PC-3 (cell line): ENCODE results near the gene PAX4. TPM values are rescaled to one million over a fixed set of nuclear protein-coding genes. Genes with fewer than 3 reads are reported as not detected.

Source experiments
- ATAC-seq: fragments of 200-7000 bp; cut with Tn5 transposase; 2 replicates; pipeline ENCODE4 v1.9.1; 2020; ENCODE audit warnings: mild to moderate bottlenecking, moderate library complexity
- BruUV-seq: library from RNA; stranded (reverse); fragments of 400-500 nt; replicated peaks from 2 replicates; lab custom pipeline; 2021; lab: Mats Ljungman, UMichigan
- CTCF ChIA-PET: fragments of 300-600 bp; sonication (Branson Sonifier 250); formaldehyde crosslinking; loops from one replicate; lab custom pipeline; 2022; ENCODE audit warnings: antibody characterized with exemption; lab: Charles Lee
- POLR2A ChIA-PET: fragments of 300-600 bp; sonication (Branson Sonifier 250); formaldehyde crosslinking; loops from one replicate; lab custom pipeline; 2022; ENCODE audit warnings: antibody characterized with exemption; ENCODE audit not compliant: unreplicated experiment; lab: Charles Lee
- DNase-seq: peaks from one replicate; pipeline ENCODE4 v3.0.0-alpha.2; 2015
- H2AFZ ChIP-seq: fragments of 300-600 bp; sonication (generic); 2 replicates; pipeline ENCODE4 v1.6.0; 2016; ENCODE audit warnings: antibody characterized with exemption, low read length
- H3F3A ChIP-seq: fragments of 300-600 bp; sonication (generic); one replicate; pipeline ENCODE4 v1.6.0; 2017; ENCODE audit warnings: antibody characterized with exemption, low read length, control low read depth, mild to moderate bottlenecking; ENCODE audit not compliant: unreplicated experiment
- H3K27ac ChIP-seq: fragments of 300-600 bp; sonication (generic); 2 replicates; pipeline ENCODE4 v1.5.1; 2016; ENCODE audit warnings: mild to moderate bottlenecking, low read length
- H3K27me3 ChIP-seq: fragments of 300-600 bp; sonication (generic); 2 replicates; pipeline ENCODE4 v1.6.1; 2016; ENCODE audit warnings: low read length, mixed read lengths
- H3K36me3 ChIP-seq: fragments of 300-600 bp; sonication (generic); 2 replicates; pipeline ENCODE4 v1.6.1; 2016; ENCODE audit warnings: low read depth, mixed run types, low read length, mixed read lengths
- H3K4me1 ChIP-seq: fragments of 300-600 bp; sonication (generic); 2 replicates; pipeline ENCODE4 v1.5.1; 2016; ENCODE audit warnings: low read length; ENCODE audit not compliant: insufficient read depth
- H3K4me2 ChIP-seq: fragments of 300-600 bp; sonication (generic); 2 replicates; pipeline ENCODE4 v1.6.0; 2016; ENCODE audit warnings: low read length
- H3K4me3 ChIP-seq: fragments of 300-600 bp; sonication (generic); 2 replicates; pipeline ENCODE4 v1.5.1; 2016; ENCODE audit warnings: mild to moderate bottlenecking, low read length, mixed read lengths
- H3K79me2 ChIP-seq: fragments of 300-600 bp; sonication (generic); 2 replicates; pipeline ENCODE4 v1.6.1; 2017; ENCODE audit warnings: low read length, mixed read lengths
- H3K9ac ChIP-seq: fragments of 300-600 bp; sonication (generic); 2 replicates; pipeline ENCODE4 v1.6.0; 2016; ENCODE audit warnings: mild to moderate bottlenecking, low read length
- H3K9me2 ChIP-seq: fragments of 300-600 bp; sonication (generic); replicated peaks from 2 replicates; pipeline ENCODE4 v1.6.1; 2016; ENCODE audit warnings: mixed run types, low read length, mixed read lengths
- H3K9me3 ChIP-seq: fragments of 300-600 bp; sonication (generic); 2 replicates; pipeline ENCODE4 v1.6.1; 2016; ENCODE audit warnings: low read length, mixed read lengths
- H4K20me1 ChIP-seq: fragments of 300-600 bp; sonication (generic); 2 replicates; pipeline ENCODE4 v1.6.1; 2016; ENCODE audit warnings: low read length, mixed read lengths
- CTCF ChIP-seq: fragments of 300-600 bp; sonication (generic); conservative IDR thresholded peaks from 2 replicates; pipeline ENCODE4 v1.5.1; 2017; ENCODE audit warnings: antibody characterized with exemption, low read depth, mild to moderate bottlenecking, low read length
- EZH2 ChIP-seq: fragments of 300-600 bp; sonication (generic); IDR thresholded peaks from one replicate; pipeline ENCODE4 v1.6.1; 2017; ENCODE audit warnings: antibody characterized with exemption, mild to moderate bottlenecking, low read length; ENCODE audit not compliant: unreplicated experiment
- EZH2phosphoT487 ChIP-seq: fragments of 300-600 bp; sonication (generic); IDR thresholded peaks from 2 replicates; pipeline ENCODE4 v1.6.1; 2018; ENCODE audit warnings: mild to moderate bottlenecking, antibody characterized with exemption, low read length, borderline replicate concordance
- intact Hi-C: fragments of 100-400 bp; cut with micrococcal nuclease; formaldehyde crosslinking; loops from 2 replicates; pipeline ENCODE4 v1.9.0; 2023
- total RNA-seq: library from RNA; depleted of rRNA; stranded (reverse); fragments of >200 nt; gene quantifications from 2 replicates; pipeline ENCODE4 v1.2.3, GENCODE V29; 2014

The PAX4 gene
- total RNA-seq, 1 experiment from 2014 or later, result not detected

GRCh38 chr7:127666602-127667001 is 48.7 kb upstream of the PAX4 start:
- Histone ChIP-seq H3K4me2 (peak overlapping the region; percentile 78), H3K9me3 (no peaks in the 10 kb centered on the region), H3K9me2 (no peaks in the 10 kb centered on the region), H3F3A (peaks cover 13% of the 10 kb centered on the region), H3K36me3 (peaks cover 9% of the 10 kb centered on the region; the same call in 1 of the 2 replicates), H3K27me3 (no peaks in the 10 kb centered on the region), H3K4me3 (peak overlapping the region; percentile 53), H3K4me1 (peaks cover 39% of the 10 kb centered on the region), H3K9ac (peak overlapping the region; percentile 36), H3K79me2 (peaks cover 93% of the 10 kb centered on the region), H2AFZ (no peak overlapping the region), H4K20me1 (peaks cover 14% of the 10 kb centered on the region), H3K27ac (peak overlapping the region; percentile 88)
- CTCF ChIA-PET, result interaction anchor here (1.2 kb wide), 1 partner anchor 40 kb away, joined by 10 read pairs; no protein-coding TSS in a partner anchor
- intact Hi-C loops, result loop anchor here (5.0 kb wide), 1 partner anchor 79 kb away; the partner anchor contains the start of genes ARF5 and GCC1
- DNase-seq (peak; percentile 41), ATAC-seq (peak; percentile 64)
- POLR2A ChIA-PET, result interaction anchor here (0.6 to 0.7 kb wide), 2 partner anchors 81 to 449 kb away, joined by 4 to 5 read pairs; partner anchors contain the start of gene GCC1
- no peak for TF ChIP-seq EZH2
- no peak for TF ChIP-seq EZH2phosphoT487
- no peak for TF ChIP-seq CTCF
- BruUV-seq, result no TSS peak

GRCh38 chr7:127665922-127666321 is 48.0 kb upstream of the PAX4 start:
- H3K27me3 ChIP-seq, result no peaks in the 10 kb centered on the region
- no TSS peak for BruUV-seq
- intact Hi-C loops, result loop anchor here (5.0 kb wide), 1 partner anchor 79 kb away; the partner anchor contains the start of genes ARF5 and GCC1
- H3K79me2 ChIP-seq, result peaks cover 93% of the 10 kb centered on the region
- H3K27ac ChIP-seq, result peak overlapping the region; percentile 88
- ATAC-seq, result peak; percentile 1
- H4K20me1 ChIP-seq, result peaks cover 14% of the 10 kb centered on the region
- no peak overlapping the region for H2AFZ ChIP-seq
- no peaks in the 10 kb centered on the region for H3K9me2 ChIP-seq
- H3K4me2 ChIP-seq, result peak overlapping the region; percentile 78
- H3K9ac ChIP-seq, result peak overlapping the region; percentile 36
- POLR2A ChIA-PET, result interaction anchor here (0.7 kb wide), 1 partner anchor 449 kb away, joined by 5 read pairs; no protein-coding TSS in a partner anchor
- no peak for TF ChIP-seq EZH2phosphoT487
- no peak for TF ChIP-seq CTCF
- no peak for TF ChIP-seq EZH2
- H3F3A ChIP-seq, result peaks cover 13% of the 10 kb centered on the region
- H3K4me1 ChIP-seq, result peaks cover 39% of the 10 kb centered on the region
- H3K36me3 ChIP-seq, result peaks cover 2% of the 10 kb centered on the region; the same call in 1 of the 2 replicates
- CTCF ChIA-PET, result interaction anchor here (1.2 kb wide), 1 partner anchor 41 kb away, joined by 10 read pairs; no protein-coding TSS in a partner anchor
- no peaks in the 10 kb centered on the region for H3K9me3 ChIP-seq
- H3K4me3 ChIP-seq, result peak overlapping the region; percentile 53
- no peak for DNase-seq

- Histone ChIP-seq H3K4me2 (no peak overlapping the region), H2AFZ (no peak overlapping the region), H3F3A (no peaks in the 10 kb centered on the region), H3K9me2 (no peaks in the 10 kb centered on the region), H3K27me3 (no peaks in the 10 kb centered on the region), H3K9ac (no peak overlapping the region), H4K20me1 (peaks cover 43% of the 10 kb centered on the region), H3K36me3 (peaks cover 29% of the 10 kb centered on the region), H3K4me1 (peaks cover 13% of the 10 kb centered on the region), H3K27ac (no peak overlapping the region), H3K4me3 (no peak overlapping the region), H3K9me3 (no peaks in the 10 kb centered on the region), H3K79me2 (peaks cover 100% of the 10 kb centered on the region)
- no TSS peak for BruUV-seq
- DNase-seq, result no peak
- no peak for TF ChIP-seq CTCF
- ATAC-seq, result no peak
- POLR2A ChIA-PET, result no interaction called here
- CTCF ChIA-PET, result no interaction called here
- intact Hi-C loops, result loop anchor here (10.0 kb wide), 1 partner anchor 46 kb away; no protein-coding TSS in a partner anchor
Measured at GRCh38 chr7:127658970-127659630, 41.2 kb upstream of the PAX4 start.
